Activated naive CD8-positive, alpha-beta T cell (primary cell): ENCODE results near the gene ELMO1.

Experiments used
- H3K27ac Mint-ChIP-seq: one replicate; pipeline ENCODE4 v1.8.0; 2021; ENCODE audit warnings: mixed read lengths
- H3K27me3 Mint-ChIP-seq: one replicate; pipeline ENCODE4 v1.8.0; 2021; ENCODE audit warnings: mixed read lengths
- H3K36me3 Mint-ChIP-seq: one replicate; pipeline ENCODE4 v1.8.0; 2021; ENCODE audit warnings: mixed read lengths
- H3K4me1 Mint-ChIP-seq: one replicate; pipeline ENCODE4 v1.8.0; 2021; ENCODE audit warnings: low read depth, mixed read lengths
- H3K4me3 Mint-ChIP-seq: one replicate; pipeline ENCODE4 v1.8.0; 2021; ENCODE audit warnings: mild to moderate bottlenecking, mixed read lengths
- H3K9me3 Mint-ChIP-seq: one replicate; pipeline ENCODE4 v1.8.0; 2021; ENCODE audit warnings: low read depth, mixed read lengths

Gene ELMO1

GRCh38 chr7:37211097-37211880, 237.4 kb downstream of the ELMO1 start:
- H3K4me1 Mint-ChIP-seq, result peaks cover 3% of the 10 kb centered on the region
- no peak overlapping the region for H3K27ac Mint-ChIP-seq
- H3K36me3 Mint-ChIP-seq, result peaks cover 5% of the 10 kb centered on the region
- no peak overlapping the region for H3K4me3 Mint-ChIP-seq
- no peaks in the 10 kb centered on the region for H3K9me3 Mint-ChIP-seq
- H3K27me3 Mint-ChIP-seq, result no peaks in the 10 kb centered on the region

DNA sequence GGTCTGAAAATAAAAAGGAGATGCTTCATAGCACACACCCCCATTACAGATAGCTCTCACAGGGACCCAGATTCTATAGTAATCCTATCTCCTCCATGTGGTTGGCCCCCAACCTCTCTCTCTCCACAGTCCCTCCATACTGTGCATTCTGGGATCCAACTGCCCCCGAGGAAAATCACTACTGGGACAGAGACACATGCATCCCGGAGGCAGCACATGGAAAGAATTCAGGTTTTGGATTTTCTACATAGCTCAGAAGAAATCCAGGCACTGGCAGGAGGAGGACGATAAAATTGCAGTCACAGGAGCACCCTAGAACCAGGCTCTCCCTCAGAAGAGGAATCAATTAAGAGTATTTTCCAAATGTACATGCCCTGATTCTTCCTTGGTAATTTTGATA, 239.5 kb downstream of the ELMO1 start:
- no peaks in the 10 kb centered on the region for H3K4me1 Mint-ChIP-seq
- H3K36me3 Mint-ChIP-seq, result peaks cover 8% of the 10 kb centered on the region
- no peaks in the 10 kb centered on the region for H3K9me3 Mint-ChIP-seq
- no peak overlapping the region for H3K27ac Mint-ChIP-seq
- no peak overlapping the region for H3K4me3 Mint-ChIP-seq
- no peaks in the 10 kb centered on the region for H3K27me3 Mint-ChIP-seq

GRCh38 chr7:37208528-37208927, 240.1 kb downstream of the ELMO1 start:
- Mint-ChIP-seq H3K36me3 (peaks cover 8% of the 10 kb centered on the region), H3K27ac (no peak overlapping the region), H3K9me3 (no peaks in the 10 kb centered on the region), H3K4me1 (no peaks in the 10 kb centered on the region), H3K4me3 (no peak overlapping the region), H3K27me3 (no peaks in the 10 kb centered on the region)

GRCh38 chr7:37206192-37206591, 242.5 kb downstream of the ELMO1 start:
- Mint-ChIP-seq H3K4me1 (no peaks in the 10 kb centered on the region), H3K27ac (peak overlapping the region; percentile 16), H3K9me3 (no peaks in the 10 kb centered on the region), H3K27me3 (no peaks in the 10 kb centered on the region), H3K36me3 (peaks cover 8% of the 10 kb centered on the region), H3K4me3 (no peak overlapping the region)

- Mint-ChIP-seq H3K27ac (peak overlapping the region; percentile 42), H3K27me3 (no peaks in the 10 kb centered on the region), H3K36me3 (peaks cover 6% of the 10 kb centered on the region)
Measured at GRCh38 chr7:37205451-37205850, 243.2 kb downstream of the ELMO1 start.

DNA sequence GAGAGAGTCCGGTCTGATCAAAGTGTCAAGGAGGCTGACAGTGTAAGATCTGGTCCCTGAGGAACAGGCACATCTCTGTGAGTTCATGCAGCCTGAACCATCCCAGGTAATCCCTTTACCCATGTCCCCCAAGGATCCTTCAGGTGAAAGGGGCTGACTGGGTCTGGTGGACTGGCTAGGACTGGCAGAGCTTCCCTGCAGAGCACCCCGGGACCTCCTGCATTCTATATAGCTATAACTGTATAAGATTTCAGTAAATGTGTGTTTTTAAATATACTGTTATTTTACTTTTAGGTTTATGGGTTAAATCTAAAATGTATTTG, 246.8 kb downstream of the ELMO1 start:
- Mint-ChIP-seq H3K27ac (no peak overlapping the region), H3K27me3 (no peaks in the 10 kb centered on the region), H3K36me3 (peaks cover 10% of the 10 kb centered on the region), H3K4me1 (peaks cover 2% of the 10 kb centered on the region), H3K9me3 (no peaks in the 10 kb centered on the region), H3K4me3 (no peak overlapping the region)

More at GRCh38 chr7:37205451-37205850, 243.2 kb downstream of the ELMO1 start:
- Mint-ChIP-seq H3K4me3 (no peak overlapping the region), H3K9me3 (no peaks in the 10 kb centered on the region), H3K4me1 (no peaks in the 10 kb centered on the region)

DNA sequence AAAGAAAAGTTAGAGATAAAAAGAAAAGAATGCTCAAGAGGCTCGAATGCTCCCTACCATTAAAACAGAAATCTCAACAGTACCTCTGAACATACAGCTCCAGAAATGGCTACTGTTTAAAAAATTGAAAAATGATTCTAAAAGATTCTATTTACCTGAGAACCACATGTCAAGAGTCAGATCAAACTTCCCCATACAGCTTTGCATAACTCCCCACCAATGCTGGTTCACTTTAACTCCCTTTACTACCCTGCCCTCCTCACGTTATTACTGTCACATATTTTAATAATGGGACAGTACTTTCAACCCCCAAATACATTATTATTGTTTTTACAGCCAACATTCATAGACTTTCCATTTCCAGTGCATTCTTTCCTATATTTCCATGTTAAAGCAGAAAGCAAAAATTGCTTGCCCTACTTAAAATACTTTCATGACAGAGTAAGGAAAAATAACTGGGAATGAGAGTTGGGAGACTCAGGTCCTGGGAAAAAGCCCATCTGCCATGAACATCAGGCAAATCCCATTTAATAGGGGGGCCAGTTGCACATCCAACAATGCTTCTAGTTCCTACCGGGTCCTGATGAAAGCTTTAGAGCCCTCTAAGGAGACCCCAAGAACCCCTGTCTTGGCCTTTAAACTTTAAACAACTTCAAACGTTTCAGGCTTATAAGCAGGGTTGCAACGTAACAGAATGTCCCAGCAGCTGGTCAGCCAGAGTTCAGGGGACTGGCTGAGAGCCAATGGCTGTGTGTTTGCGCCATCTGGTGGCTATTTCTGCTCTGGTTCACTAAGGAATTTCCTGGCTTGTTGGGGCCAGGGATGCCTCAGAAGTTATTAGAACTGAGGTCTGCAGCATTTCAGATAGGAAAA, 247.4 kb downstream of the ELMO1 start:
- H3K4me3 Mint-ChIP-seq, result no peak overlapping the region
- no peaks in the 10 kb centered on the region for H3K9me3 Mint-ChIP-seq
- no peak overlapping the region for H3K27ac Mint-ChIP-seq
- H3K36me3 Mint-ChIP-seq, result peaks cover 9% of the 10 kb centered on the region
- no peaks in the 10 kb centered on the region for H3K27me3 Mint-ChIP-seq
- peaks cover 2% of the 10 kb centered on the region for H3K4me1 Mint-ChIP-seq

GRCh38 chr7:37198906-37199485, 249.7 kb downstream of the ELMO1 start:
- H3K36me3 Mint-ChIP-seq, result peaks cover 12% of the 10 kb centered on the region
- no peaks in the 10 kb centered on the region for H3K9me3 Mint-ChIP-seq
- H3K27me3 Mint-ChIP-seq, result no peaks in the 10 kb centered on the region
- H3K4me3 Mint-ChIP-seq, result no peak overlapping the region
- H3K27ac Mint-ChIP-seq, result peak overlapping the region; percentile 68
- peaks cover 9% of the 10 kb centered on the region for H3K4me1 Mint-ChIP-seq

DNA sequence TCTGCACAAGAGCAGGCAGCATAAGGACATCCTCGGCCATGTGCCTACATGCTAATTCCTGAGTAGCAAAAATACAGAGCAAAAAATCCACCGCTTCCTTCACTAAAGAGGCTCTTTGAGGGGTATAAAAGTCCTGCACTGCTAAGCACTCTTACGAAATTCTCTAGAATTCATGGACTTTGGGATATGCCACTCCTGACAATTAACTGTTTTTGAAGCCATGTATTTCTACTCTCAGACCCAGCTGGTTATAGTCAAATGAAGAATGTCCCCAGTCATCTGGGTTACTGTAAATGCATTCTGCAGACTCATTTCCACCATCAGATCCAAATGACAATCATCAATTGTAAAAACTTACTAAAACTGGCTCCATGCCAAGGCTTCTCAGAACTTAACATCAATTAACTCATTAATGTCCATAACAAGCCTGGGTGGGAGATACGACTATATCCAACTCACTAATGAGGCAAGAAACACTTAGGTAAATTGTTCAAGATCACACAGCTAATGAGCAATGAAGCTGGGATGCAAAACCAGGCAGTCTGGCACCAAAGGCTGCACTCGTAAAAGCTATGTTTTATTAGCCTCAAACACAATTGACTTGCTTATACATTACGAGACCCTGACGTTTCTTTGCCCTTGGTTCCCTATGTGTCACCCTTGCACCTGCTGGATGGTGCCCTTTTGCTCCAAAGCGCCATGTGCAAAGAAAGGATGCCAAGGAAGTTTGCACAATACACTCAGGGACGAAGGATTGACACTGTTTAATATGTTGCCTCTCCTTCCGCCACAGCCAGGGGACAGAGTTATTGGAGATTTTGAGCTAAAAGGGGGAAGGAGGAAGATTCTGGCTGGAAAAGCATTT, 250.4 kb downstream of the ELMO1 start:
- Mint-ChIP-seq H3K36me3 (peaks cover 12% of the 10 kb centered on the region), H3K27me3 (no peaks in the 10 kb centered on the region), H3K4me3 (no peak overlapping the region), H3K27ac (no peak overlapping the region), H3K9me3 (no peaks in the 10 kb centered on the region), H3K4me1 (peaks cover 16% of the 10 kb centered on the region)

GRCh38 chr7:37197108-37197507, 251.6 kb downstream of the ELMO1 start:
- Mint-ChIP-seq H3K27ac (peak overlapping the region; percentile 46), H3K4me1 (peaks cover 19% of the 10 kb centered on the region), H3K36me3 (peaks cover 12% of the 10 kb centered on the region), H3K27me3 (no peaks in the 10 kb centered on the region), H3K9me3 (no peaks in the 10 kb centered on the region), H3K4me3 (no peak overlapping the region)

GRCh38 chr7:37196676-37197075, 252.0 kb downstream of the ELMO1 start:
- peaks cover 19% of the 10 kb centered on the region for H3K4me1 Mint-ChIP-seq
- H3K36me3 Mint-ChIP-seq, result peaks cover 12% of the 10 kb centered on the region
- H3K27ac Mint-ChIP-seq, result no peak overlapping the region
- H3K27me3 Mint-ChIP-seq, result no peaks in the 10 kb centered on the region
- no peak overlapping the region for H3K4me3 Mint-ChIP-seq
- H3K9me3 Mint-ChIP-seq, result no peaks in the 10 kb centered on the region

DNA sequence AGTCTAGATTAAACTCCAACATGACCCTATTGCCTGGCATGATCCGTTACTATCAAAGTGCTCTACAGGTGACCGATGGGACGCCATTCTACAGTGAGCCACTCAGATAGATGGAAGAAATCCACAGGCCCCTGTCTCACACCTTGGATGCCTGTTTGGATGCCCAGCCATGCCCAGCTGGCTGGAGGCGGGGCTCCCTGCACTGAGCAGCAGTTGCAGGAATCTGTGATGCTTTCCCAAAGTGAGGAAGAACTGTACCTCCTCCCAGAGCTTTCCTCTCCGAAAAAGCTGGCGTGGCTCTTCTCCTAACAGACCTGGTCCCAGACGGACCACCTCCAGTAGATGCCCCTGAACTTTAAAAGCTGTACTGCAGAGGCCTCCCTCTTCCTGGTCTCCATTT, 253.3 kb downstream of the ELMO1 start:
- Mint-ChIP-seq H3K36me3 (peaks cover 14% of the 10 kb centered on the region), H3K4me3 (no peak overlapping the region), H3K4me1 (peaks cover 21% of the 10 kb centered on the region), H3K27ac (no peak overlapping the region), H3K27me3 (no peaks in the 10 kb centered on the region), H3K9me3 (no peaks in the 10 kb centered on the region)

GRCh38 chr7:37194943-37195342, 253.7 kb downstream of the ELMO1 start:
- peaks cover 21% of the 10 kb centered on the region for H3K4me1 Mint-ChIP-seq
- no peaks in the 10 kb centered on the region for H3K27me3 Mint-ChIP-seq
- H3K9me3 Mint-ChIP-seq, result no peaks in the 10 kb centered on the region
- H3K4me3 Mint-ChIP-seq, result no peak overlapping the region
- peak overlapping the region; percentile 34 for H3K27ac Mint-ChIP-seq
- peaks cover 14% of the 10 kb centered on the region for H3K36me3 Mint-ChIP-seq

DNA sequence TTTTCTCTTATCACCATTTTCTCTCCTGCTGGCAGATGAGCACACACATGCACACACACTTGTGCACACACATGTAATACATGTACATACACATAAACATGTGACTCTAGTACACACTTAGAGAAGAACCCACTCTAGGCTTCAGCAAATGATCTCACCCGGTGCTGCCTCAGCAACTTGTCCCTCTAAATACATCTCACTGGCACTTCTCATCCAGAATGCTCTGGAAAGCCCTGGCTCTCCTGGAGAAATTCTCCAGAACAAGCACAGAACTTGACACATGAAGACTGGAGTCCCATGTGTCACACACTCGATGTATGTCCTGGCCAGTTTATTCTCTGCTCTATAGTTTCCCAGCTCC, 254.9 kb downstream of the ELMO1 start:
- no peaks in the 10 kb centered on the region for H3K27me3 Mint-ChIP-seq
- H3K4me3 Mint-ChIP-seq, result no peak overlapping the region
- H3K9me3 Mint-ChIP-seq, result no peaks in the 10 kb centered on the region
- peaks cover 19% of the 10 kb centered on the region for H3K4me1 Mint-ChIP-seq
- H3K27ac Mint-ChIP-seq, result no peak overlapping the region
- H3K36me3 Mint-ChIP-seq, result peaks cover 14% of the 10 kb centered on the region
